Stomach smooth muscle (tissue), 2 donors: ENCODE measurements around the gene GJA1.
A peak's percentile ranks its signal among the peaks of the same experiment; 100 is the strongest.
"Not testable (repeated sequence)": the region's sequence is repeated elsewhere in the genome, so short reads cannot be mapped to it uniquely, and the experiment has no call there.

ENCODE experiments used
- H3K27ac ChIP-seq: one replicate; pipeline ENCODE4 v1.7.0; 2013; ENCODE audit warnings: mild to moderate bottlenecking, low read length, inconsistent platforms
- H3K27me3 ChIP-seq, 2 donors: one replicate each; pipeline ENCODE4 v1.7.0; 2013; ENCODE audit warnings: low read length in 2 of 2; ENCODE audit not compliant: insufficient read depth in 2 of 2, control insufficient read depth in 1 of 2
- H3K36me3 ChIP-seq, 2 donors: one replicate each; pipeline ENCODE4 v1.7.0; 2013; ENCODE audit warnings: low read length in 2 of 2; ENCODE audit not compliant: control insufficient read depth in 2 of 2, insufficient read depth in 2 of 2
- H3K4me1 ChIP-seq: one replicate; pipeline ENCODE4 v1.7.0; 2013; ENCODE audit warnings: low read length; ENCODE audit not compliant: control insufficient read depth, insufficient read depth
- H3K4me3 ChIP-seq, 2 donors: one replicate each; pipeline ENCODE4 v1.7.0; 2013; ENCODE audit warnings: low read length in 2 of 2
- H3K9ac ChIP-seq, 2 donors: one replicate each; pipeline ENCODE4 v1.7.0; 2013; ENCODE audit warnings: low read length in 2 of 2, mild to moderate bottlenecking in 1 of 2
- H3K9me3 ChIP-seq, 2 donors: one replicate each; pipeline ENCODE4 v1.7.0; 2013; ENCODE audit warnings: low read length in 2 of 2; ENCODE audit not compliant: control insufficient read depth in 2 of 2
- donor health status: healthy.
- donor health status: Pancreatic carcinoma.

GJA1 gene

DNA sequence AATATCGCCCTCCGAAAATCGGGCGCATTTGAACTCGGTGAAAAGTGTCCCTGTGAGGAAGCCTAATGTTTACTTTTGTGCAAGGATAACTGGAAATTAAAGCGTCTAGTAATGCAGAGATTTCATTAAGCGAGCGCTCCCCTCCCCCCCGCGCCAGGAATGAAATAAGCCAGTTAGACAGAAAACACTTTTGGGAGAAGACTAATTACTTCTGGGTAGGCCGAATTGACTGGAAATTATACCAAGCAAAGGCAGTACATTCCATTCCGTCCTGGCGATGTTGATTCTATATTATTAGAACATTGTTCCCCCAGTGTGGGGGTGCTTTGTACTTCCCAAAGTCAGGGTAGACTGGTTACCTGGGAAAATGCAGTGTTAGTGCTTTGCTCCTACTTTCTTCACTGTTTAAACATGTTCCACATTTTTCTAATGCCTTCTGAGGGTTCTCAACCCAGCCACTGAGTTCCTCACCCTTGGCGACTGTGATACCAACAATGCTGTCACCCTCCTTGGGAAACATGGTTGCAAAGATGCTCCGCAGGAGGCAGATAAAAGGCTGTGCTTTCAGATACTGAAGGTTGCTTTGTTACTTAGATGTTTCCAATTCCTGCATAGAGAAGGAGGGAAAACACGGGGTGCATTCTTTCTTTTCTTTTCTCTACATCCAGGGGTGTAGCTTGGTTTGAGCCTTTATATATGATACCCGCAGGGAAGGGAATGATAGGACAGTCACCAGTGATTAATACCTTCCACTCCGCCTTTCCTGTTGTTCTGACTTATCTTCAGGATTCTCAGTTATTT, 2.6 kb downstream of the GJA1 start:
- Histone ChIP-seq H3K4me1 (peaks cover 11% of the 10 kb centered on the region), H3K36me3 (no peaks in the 10 kb centered on the region), H3K27me3 (no peaks in the 10 kb centered on the region), H3K9me3 (no peaks in the 10 kb centered on the region), H3K4me3 (peak overlapping the region; percentile 88 to 98), H3K27ac (peak overlapping the region; percentile 86), H3K9ac (peak overlapping the region; percentile 86 to 100)

- Histone ChIP-seq H3K27ac (no peak overlapping the region), H3K4me3 (peak overlapping the region in 1 of 2 donors; percentile 88)
Observed at GRCh38 chr6:121438869-121439268, 3.4 kb downstream of the GJA1 start.

DNA sequence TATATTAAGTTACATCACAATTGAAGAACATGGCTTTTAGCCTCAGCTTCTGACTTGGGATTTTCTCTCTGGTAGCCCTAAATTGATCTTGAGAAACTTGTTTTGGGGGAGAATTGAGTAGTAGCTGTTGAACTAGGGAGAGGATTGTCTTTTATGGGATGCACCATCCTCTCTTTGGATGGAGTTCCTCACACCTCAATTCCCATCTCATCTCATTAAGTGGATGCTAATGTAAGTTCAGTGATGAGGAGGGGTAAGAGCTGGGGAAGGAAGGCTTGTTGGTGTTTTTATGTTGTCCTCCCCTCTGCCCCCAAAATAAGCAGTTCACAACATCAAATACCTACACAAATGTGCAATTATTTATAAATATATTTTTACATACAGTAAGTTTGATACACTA, 4.0 kb downstream of the GJA1 start:
- peak overlapping the region in 1 of 2 donors; percentile 100 for H3K9ac ChIP-seq

More at GRCh38 chr6:121438869-121439268, 3.4 kb downstream of the GJA1 start:
- H3K9me3 ChIP-seq, result no peaks in the 10 kb centered on the region
- no peaks in the 10 kb centered on the region for H3K36me3 ChIP-seq
- peaks cover 13% of the 10 kb centered on the region for H3K4me1 ChIP-seq
- H3K9ac ChIP-seq, result peak overlapping the region in 1 of 2 donors; percentile 100
- H3K27me3 ChIP-seq, result no peaks in the 10 kb centered on the region

DNA sequence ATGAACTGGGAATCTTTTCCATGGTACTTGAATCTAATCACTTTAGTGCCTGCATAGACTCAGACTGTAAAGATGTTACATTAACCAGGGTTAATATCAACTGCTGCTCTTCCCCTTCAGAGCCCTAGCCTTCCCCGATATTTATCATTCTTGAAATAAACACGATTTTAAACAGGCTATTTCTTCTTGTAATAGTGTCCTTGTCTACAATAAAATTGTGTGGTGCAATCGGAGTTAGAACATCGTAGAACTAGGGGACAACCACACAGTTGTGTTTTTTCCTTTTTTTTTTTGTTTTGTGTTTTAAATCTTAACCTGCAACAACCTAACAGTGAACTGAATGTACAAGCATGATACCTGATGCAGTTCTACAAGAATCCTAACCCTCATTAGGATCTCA, 4.5 kb downstream of the GJA1 start:
- H3K36me3 ChIP-seq, result no peaks in the 10 kb centered on the region
- no peak overlapping the region for H3K27ac ChIP-seq
- H3K4me3 ChIP-seq, result peak overlapping the region; percentile 12 to 16
- peak overlapping the region in 1 of 2 donors; percentile 100 for H3K9ac ChIP-seq
- H3K9me3 ChIP-seq, result no peaks in the 10 kb centered on the region
- H3K4me1 ChIP-seq, result peaks cover 23% of the 10 kb centered on the region
- no peaks in the 10 kb centered on the region for H3K27me3 ChIP-seq

More for the DNA sequence above, 4.0 kb downstream of the GJA1 start:
- Histone ChIP-seq H3K27me3 (no peaks in the 10 kb centered on the region), H3K4me1 (peaks cover 19% of the 10 kb centered on the region), H3K4me3 (peak overlapping the region; percentile 12 to 16), H3K27ac (no peak overlapping the region), H3K9me3 (no peaks in the 10 kb centered on the region), H3K36me3 (no peaks in the 10 kb centered on the region)

GRCh38 chr6:121441477-121441876, 6.0 kb downstream of the GJA1 start:
- Histone ChIP-seq H3K9me3 (no peaks in the 10 kb centered on the region), H3K27ac (no peak overlapping the region), H3K36me3 (peaks cover 2% of the 10 kb centered on the region in 2 donors), H3K9ac (no peak overlapping the region), H3K27me3 (no peaks in the 10 kb centered on the region), H3K4me3 (peak overlapping the region; percentile 20 to 52), H3K4me1 (peaks cover 23% of the 10 kb centered on the region)

GRCh38 chr6:121442576-121442975, 7.1 kb downstream of the GJA1 start:
- Histone ChIP-seq H3K4me3 (peak overlapping the region; percentile 13 to 24), H3K36me3 (peaks cover 9 to 11% of the 10 kb centered on the region in 2 donors), H3K4me1 (peaks cover 23% of the 10 kb centered on the region), H3K9me3 (no peaks in the 10 kb centered on the region), H3K27me3 (no peaks in the 10 kb centered on the region), H3K27ac (peak overlapping the region; percentile 12), H3K9ac (no peak overlapping the region)

DNA sequence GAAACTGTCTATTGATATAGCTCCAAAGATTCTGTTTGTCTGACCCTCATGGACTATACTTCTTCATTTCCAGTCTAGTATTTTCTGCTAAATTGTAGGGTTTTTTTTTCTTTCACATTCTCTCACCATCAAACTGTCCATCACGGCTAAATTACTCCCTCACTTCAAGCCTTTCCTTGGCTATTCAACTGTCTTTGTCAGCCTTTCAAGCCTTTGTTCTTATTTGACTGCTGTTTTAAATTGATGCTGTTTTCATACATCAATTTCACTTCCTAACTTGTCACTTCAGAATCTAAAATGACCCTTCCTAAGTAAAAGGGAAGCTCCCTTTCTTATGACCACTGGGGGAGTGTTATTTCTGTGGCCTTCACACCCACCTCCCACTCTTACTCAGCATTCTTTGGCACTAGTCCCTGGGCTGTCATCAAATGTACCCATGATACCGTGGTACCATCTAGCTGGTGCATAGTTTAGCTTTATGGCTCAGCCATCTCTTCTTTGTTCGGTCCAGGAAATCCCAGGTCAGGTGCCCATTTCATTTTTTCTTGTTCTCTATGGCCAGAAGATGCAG, 8.6 kb downstream of the GJA1 start:
- Histone ChIP-seq H3K9me3 (no peaks in the 10 kb centered on the region), H3K27ac (peak overlapping the region; percentile 24), H3K9ac (no peak overlapping the region), H3K27me3 (no peaks in the 10 kb centered on the region), H3K36me3 (peaks cover 17 to 18% of the 10 kb centered on the region in 2 donors), H3K4me1 (peaks cover 23% of the 10 kb centered on the region), H3K4me3 (peak overlapping the region; percentile 10 to 42)

- not testable (repeated sequence) for H3K4me3 ChIP-seq, H3K9ac ChIP-seq, H3K27me3 ChIP-seq, H3K9me3 ChIP-seq, H3K27ac ChIP-seq
- H3K36me3 ChIP-seq, result peaks cover 18 to 21% of the 10 kb centered on the region in 2 donors
- H3K4me1 ChIP-seq, result peaks cover 20% of the 10 kb centered on the region
Observed at GRCh38 chr6:121446705-121447104, 11.3 kb downstream of the GJA1 start.

- not testable (repeated sequence) for H3K9ac ChIP-seq, H3K9me3 ChIP-seq, H3K4me3 ChIP-seq, H3K27me3 ChIP-seq, H3K27ac ChIP-seq
- Histone ChIP-seq H3K4me1 (peaks cover 15% of the 10 kb centered on the region), H3K36me3 (peaks cover 18 to 21% of the 10 kb centered on the region in 2 donors)
Observed at GRCh38 chr6:121447746-121448145, 12.3 kb downstream of the GJA1 start.

GRCh38 chr6:121448528-121448927, 13.1 kb downstream of the GJA1 start:
- Histone ChIP-seq H3K36me3 (peaks cover 18 to 21% of the 10 kb centered on the region in 2 donors), H3K4me1 (peaks cover 10% of the 10 kb centered on the region)
- H3K9ac ChIP-seq, H3K27ac ChIP-seq, H3K9me3 ChIP-seq, H3K4me3 ChIP-seq, H3K27me3 ChIP-seq: not testable (repeated sequence)

- Histone ChIP-seq H3K27me3 (no peaks in the 10 kb centered on the region), H3K4me1 (peaks cover 5% of the 10 kb centered on the region), H3K4me3 (no peak overlapping the region), H3K36me3 (peaks cover 18 to 21% of the 10 kb centered on the region in 2 donors), H3K27ac (no peak overlapping the region), H3K9me3 (no peaks in the 10 kb centered on the region), H3K9ac (no peak overlapping the region)
Observed at GRCh38 chr6:121449331-121449730, 13.9 kb downstream of the GJA1 start.
